Activated CD8-positive, alpha-beta T cell treated with anti-CD3 and anti-CD28 coated beads for 36 hours (primary cell): Measurements from ENCODE around the gene SMIM5. TPM values are rescaled to one million over a fixed set of nuclear protein-coding genes. Genes with fewer than 3 reads are reported as not detected.

Source experiments
- ATAC-seq: fragments of 200-7000 bp; cut with Tn5 transposase; one replicate; pipeline ENCODE4 v1.10.0; 2021; ENCODE audit warnings: mild to moderate bottlenecking, moderate library complexity
- CTCF ChIA-PET: fragments of 350-600 bp; sonication (Branson Sonifier 250); formaldehyde crosslinking; loops from one replicate; lab custom pipeline; 2021; ENCODE audit warnings: antibody characterized with exemption; lab: Charles Lee
- POLR2A ChIA-PET: fragments of 350-600 bp; sonication (Branson Sonifier 250); formaldehyde crosslinking; loops from one replicate; lab custom pipeline; 2021; ENCODE audit warnings: antibody characterized with exemption; lab: Charles Lee
- DNase-seq: peaks from one replicate; pipeline ENCODE4 v3.0.0-alpha.2; 2020
- H3K27ac Mint-ChIP-seq: one replicate; pipeline ENCODE4 v1.8.0; 2021; ENCODE audit warnings: mild to moderate bottlenecking, mixed read lengths
- H3K27me3 Mint-ChIP-seq: one replicate; pipeline ENCODE4 v1.8.0; 2021; ENCODE audit warnings: mixed read lengths
- H3K36me3 Mint-ChIP-seq: one replicate; pipeline ENCODE4 v1.8.0; 2021; ENCODE audit warnings: low read depth, mixed read lengths
- H3K4me1 Mint-ChIP-seq: one replicate; pipeline ENCODE4 v1.8.0; 2021; ENCODE audit warnings: low read depth, mixed read lengths
- H3K4me3 Mint-ChIP-seq: one replicate; pipeline ENCODE4 v1.8.0; 2021; ENCODE audit warnings: mild to moderate bottlenecking, moderate library complexity, mixed read lengths
- H3K9me3 Mint-ChIP-seq: one replicate; pipeline ENCODE4 v1.8.0; 2021; ENCODE audit warnings: mixed read lengths
- CTCF ChIP-seq: fragments of 200-600 bp; IDR thresholded peaks from one replicate; pipeline ENCODE4 v1.8.0; 2022; ENCODE audit warnings: antibody characterized with exemption, mild to moderate bottlenecking
- intact Hi-C: fragments of 100-400 bp; cut with micrococcal nuclease; formaldehyde crosslinking; loops from one replicate; pipeline ENCODE4 v1.10.0; 2022
- total RNA-seq, 2 experiments: library from RNA; stranded (reverse); gene quantifications; one replicate each; pipeline ENCODE4 v1.2.3, GENCODE V29; 2021

SMIM5 gene
- total RNA-seq, 2 experiments from 2014 or later: 0.07 to 0.25 TPM

- Mint-ChIP-seq H3K4me1 (no peaks in the 10 kb centered on the region), H3K36me3 (no peaks in the 10 kb centered on the region), H3K27me3 (no peaks in the 10 kb centered on the region), H3K9me3 (no peaks in the 10 kb centered on the region), H3K27ac (no peak overlapping the region), H3K4me3 (no peak overlapping the region)
- POLR2A ChIA-PET: interaction anchor here (1.2 kb wide), 1 partner anchor 11 kb away, joined by 3 read pairs; no protein-coding TSS in a partner anchor
- CTCF ChIA-PET: interaction anchor here (1.2 to 4.3 kb wide), 2 partner anchors 10 to 18 kb away, joined by 5 to 17 read pairs; partner anchors contain the start of gene SMIM5
- intact Hi-C loops: no loop called here
- no peak for TF ChIP-seq CTCF
- DNase-seq (no peak), ATAC-seq (no peak)
Measured at GRCh38 chr17:75614556-75615270, 18.5 kb upstream of the SMIM5 start.

- DNase-seq: no peak
- no peak for ATAC-seq
- Mint-ChIP-seq H3K4me1 (no peaks in the 10 kb centered on the region), H3K27ac (no peak overlapping the region), H3K9me3 (no peaks in the 10 kb centered on the region), H3K36me3 (no peaks in the 10 kb centered on the region), H3K4me3 (no peak overlapping the region), H3K27me3 (no peaks in the 10 kb centered on the region)
- ChIA-PET POLR2A (interaction anchor here (1.2 kb wide), 1 partner anchor 10 kb away, joined by 3 read pairs; no protein-coding TSS in a partner anchor), CTCF (interaction anchor here (1.2 to 2.4 kb wide), 2 partner anchors 9 to 18 kb away, joined by 5 to 11 read pairs; partner anchors contain the start of gene SMIM5)
- no peak for TF ChIP-seq CTCF
- intact Hi-C loops: no loop called here
Measured at GRCh38 chr17:75615301-75615700, 17.9 kb upstream of the SMIM5 start.

- ChIA-PET CTCF (interaction anchor here (0.9 to 2.4 kb wide), 7 partner anchors 8 to 137 kb away, joined by 3 to 11 read pairs (median 5); partner anchors contain the start of gene SMIM5), POLR2A (interaction anchor here (0.6 to 1.4 kb wide), 2 partner anchors 36 to 116 kb away, joined by 3 read pairs; no protein-coding TSS in a partner anchor)
- TF ChIP-seq CTCF: no peak
- no peaks in the 10 kb centered on the region for H3K4me1 Mint-ChIP-seq
- DNase-seq (no peak), ATAC-seq (no peak)
- intact Hi-C loops: no loop called here
- no peak overlapping the region for H3K4me3 Mint-ChIP-seq
- H3K27ac Mint-ChIP-seq: no peak overlapping the region
- no peaks in the 10 kb centered on the region for H3K27me3 Mint-ChIP-seq
- H3K9me3 Mint-ChIP-seq: no peaks in the 10 kb centered on the region
- H3K36me3 Mint-ChIP-seq: no peaks in the 10 kb centered on the region
Measured at GRCh38 chr17:75616521-75617122, 16.6 kb upstream of the SMIM5 start.

GRCh38 chr17:75617218-75617617 is 16.0 kb upstream of the SMIM5 start:
- POLR2A ChIA-PET: interaction anchor here (1.4 kb wide), 1 partner anchor 36 kb away, joined by 3 read pairs; no protein-coding TSS in a partner anchor
- DNase-seq (no peak), ATAC-seq (no peak)
- no peaks in the 10 kb centered on the region for H3K27me3 Mint-ChIP-seq
- no peaks in the 10 kb centered on the region for H3K36me3 Mint-ChIP-seq
- CTCF ChIA-PET: interaction anchor here (1.0 to 2.4 kb wide), 6 partner anchors 8 to 132 kb away, joined by 3 to 11 read pairs (median 6); partner anchors contain the start of gene SMIM5
- no peak overlapping the region for H3K4me3 Mint-ChIP-seq
- H3K9me3 Mint-ChIP-seq: no peaks in the 10 kb centered on the region
- no peaks in the 10 kb centered on the region for H3K4me1 Mint-ChIP-seq
- TF ChIP-seq CTCF: no peak
- intact Hi-C loops: no loop called here
- no peak overlapping the region for H3K27ac Mint-ChIP-seq
